ENCODE results near the gene RSPO4.

RSPO4 gene

DNA sequence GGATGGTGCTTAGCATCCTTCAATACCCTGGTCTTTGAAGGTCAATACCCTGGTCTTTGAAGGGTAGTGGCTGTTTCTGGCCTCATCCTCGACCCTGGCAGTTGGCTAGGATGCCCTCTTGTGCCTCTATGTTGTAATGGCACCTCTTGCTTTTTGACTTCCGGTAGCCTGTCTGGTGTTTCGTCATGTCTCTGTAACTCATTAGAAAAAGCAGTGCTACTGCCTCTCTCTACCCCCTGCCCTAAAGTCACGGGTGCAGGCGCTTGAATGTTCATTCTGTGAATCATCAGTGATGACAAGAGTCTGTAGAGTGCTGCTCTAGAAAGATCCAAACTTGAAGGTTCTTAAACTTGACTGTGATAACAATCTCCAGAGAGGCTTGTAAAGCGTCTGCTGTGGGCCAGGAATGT lies 28.3 kb downstream of the RSPO4 start:
- in situ Hi-C loops (cut with HindIII; ENCODE audit: low pct_ligation_motif_present, low sequenced_read_pairs): no loop called here
- H3K4me3 ChIP-seq (ENCODE audit: low read depth, low read length): no peak overlapping the region
- H3K27ac ChIP-seq: no peak overlapping the region
- H3K36me3 ChIP-seq (replicated peaks): no peaks in the 10 kb centered on the region
- DNase-seq: peak; percentile 27
- H3K27me3 ChIP-seq (replicated peaks): no peaks in the 10 kb centered on the region
- TF ChIP-seq, protein P1, sequence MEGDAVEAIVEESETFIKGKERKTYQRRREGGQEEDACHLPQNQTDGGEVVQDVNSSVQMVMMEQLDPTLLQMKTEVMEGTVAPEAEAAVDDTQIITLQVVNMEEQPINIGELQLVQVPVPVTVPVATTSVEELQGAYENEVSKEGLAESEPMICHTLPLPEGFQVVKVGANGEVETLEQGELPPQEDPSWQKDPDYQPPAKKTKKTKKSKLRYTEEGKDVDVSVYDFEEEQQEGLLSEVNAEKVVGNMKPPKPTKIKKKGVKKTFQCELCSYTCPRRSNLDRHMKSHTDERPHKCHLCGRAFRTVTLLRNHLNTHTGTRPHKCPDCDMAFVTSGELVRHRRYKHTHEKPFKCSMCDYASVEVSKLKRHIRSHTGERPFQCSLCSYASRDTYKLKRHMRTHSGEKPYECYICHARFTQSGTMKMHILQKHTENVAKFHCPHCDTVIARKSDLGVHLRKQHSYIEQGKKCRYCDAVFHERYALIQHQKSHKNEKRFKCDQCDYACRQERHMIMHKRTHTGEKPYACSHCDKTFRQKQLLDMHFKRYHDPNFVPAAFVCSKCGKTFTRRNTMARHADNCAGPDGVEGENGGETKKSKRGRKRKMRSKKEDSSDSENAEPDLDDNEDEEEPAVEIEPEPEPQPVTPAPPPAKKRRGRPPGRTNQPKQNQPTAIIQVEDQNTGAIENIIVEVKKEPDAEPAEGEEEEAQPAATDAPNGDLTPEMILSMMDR (IDR thresholded peaks at IDR 0.05; ENCODE audit: low read depth, low read length, missing control alignments): peak; percentile 35

DNA sequence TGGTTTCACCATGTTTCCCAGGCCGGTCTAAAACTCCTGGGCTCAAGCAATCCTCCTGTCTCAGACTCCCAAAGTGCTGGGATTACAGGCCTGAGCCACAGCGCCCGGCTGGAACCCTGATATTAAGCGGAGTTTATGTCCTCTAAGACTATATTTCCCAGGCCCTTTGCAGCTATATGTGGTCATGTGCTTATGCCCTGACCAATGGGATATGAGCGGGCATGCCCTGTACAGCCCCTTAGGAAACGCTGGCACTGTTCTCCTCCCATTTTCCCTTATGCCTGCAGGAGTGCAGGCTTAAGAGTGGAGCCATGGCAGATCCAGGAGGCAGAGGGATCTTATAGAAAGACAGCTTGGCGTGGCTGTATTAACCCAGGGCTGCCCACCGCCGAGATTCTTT lies 29.9 kb downstream of the RSPO4 start:
- H3K27me3 ChIP-seq (replicated peaks): no peaks in the 10 kb centered on the region
- in situ Hi-C loops (cut with HindIII; ENCODE audit: low pct_ligation_motif_present, low sequenced_read_pairs): no loop called here
- H3K4me3 ChIP-seq (ENCODE audit: low read depth, low read length): no peak overlapping the region
- no peak overlapping the region for H3K27ac ChIP-seq
- no peak for DNase-seq
- TF ChIP-seq, protein P1 (IDR thresholded peaks at IDR 0.05; ENCODE audit: low read depth, low read length, missing control alignments): no peak
- no peaks in the 10 kb centered on the region for H3K36me3 ChIP-seq (replicated peaks)

DNA sequence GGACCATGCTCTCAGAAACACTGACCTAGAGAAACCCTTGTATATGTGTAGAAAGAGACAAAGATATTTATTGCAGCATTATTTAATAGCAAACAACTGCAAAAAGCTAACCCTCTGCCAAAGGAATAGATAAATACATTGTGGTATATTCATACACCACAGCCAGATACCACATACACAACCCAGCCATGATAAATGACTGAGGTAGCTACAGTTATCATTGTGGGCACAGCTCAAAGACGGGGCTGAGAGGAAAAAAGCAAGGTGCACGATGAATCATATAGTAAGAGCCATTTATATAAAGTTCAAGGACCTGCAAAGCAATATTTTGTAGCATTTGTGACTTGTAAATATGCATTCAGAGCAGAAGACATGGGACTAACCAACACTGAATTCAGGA lies 30.8 kb downstream of the RSPO4 start:
- H3K4me3 ChIP-seq (ENCODE audit: low read depth, low read length): no peak overlapping the region
- no peaks in the 10 kb centered on the region for H3K36me3 ChIP-seq (replicated peaks)
- H3K27ac ChIP-seq: no peak overlapping the region
- in situ Hi-C loops (cut with HindIII; ENCODE audit: low pct_ligation_motif_present, low sequenced_read_pairs): no loop called here
- TF ChIP-seq, protein P1 (IDR thresholded peaks at IDR 0.05; ENCODE audit: low read depth, low read length, missing control alignments): no peak
- no peaks in the 10 kb centered on the region for H3K27me3 ChIP-seq (replicated peaks)
- DNase-seq: no peak

DNA sequence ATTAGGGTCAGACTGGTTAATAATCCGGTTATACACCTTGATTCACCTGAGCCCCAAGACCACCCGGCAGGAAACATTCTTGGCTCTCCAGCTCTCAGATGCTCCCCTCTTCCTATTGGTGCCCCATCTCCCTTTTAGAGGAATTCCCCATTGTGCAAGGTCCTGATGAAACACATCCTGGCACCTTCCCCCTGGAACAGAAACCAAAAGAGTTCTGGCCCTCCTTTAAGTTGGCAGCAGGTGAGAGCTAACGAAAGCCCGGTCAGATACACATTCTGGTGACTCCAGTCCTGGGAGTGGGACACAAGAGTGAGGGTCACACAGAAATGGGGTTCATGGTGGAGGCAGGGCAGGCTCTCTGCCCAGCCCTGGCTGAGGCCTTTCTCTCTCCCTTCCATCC lies 32.2 kb downstream of the RSPO4 start:
- in situ Hi-C loops (cut with HindIII; ENCODE audit: low pct_ligation_motif_present, low sequenced_read_pairs): no loop called here
- TF ChIP-seq, protein P1 (IDR thresholded peaks at IDR 0.05; ENCODE audit: low read depth, low read length, missing control alignments): no peak
- Histone ChIP-seq H3K27ac (no peak overlapping the region), H3K4me3 (ENCODE audit: low read depth, low read length) (no peak overlapping the region), H3K36me3 (replicated peaks) (no peaks in the 10 kb centered on the region), H3K27me3 (replicated peaks) (no peaks in the 10 kb centered on the region)
- no peak for DNase-seq

DNA sequence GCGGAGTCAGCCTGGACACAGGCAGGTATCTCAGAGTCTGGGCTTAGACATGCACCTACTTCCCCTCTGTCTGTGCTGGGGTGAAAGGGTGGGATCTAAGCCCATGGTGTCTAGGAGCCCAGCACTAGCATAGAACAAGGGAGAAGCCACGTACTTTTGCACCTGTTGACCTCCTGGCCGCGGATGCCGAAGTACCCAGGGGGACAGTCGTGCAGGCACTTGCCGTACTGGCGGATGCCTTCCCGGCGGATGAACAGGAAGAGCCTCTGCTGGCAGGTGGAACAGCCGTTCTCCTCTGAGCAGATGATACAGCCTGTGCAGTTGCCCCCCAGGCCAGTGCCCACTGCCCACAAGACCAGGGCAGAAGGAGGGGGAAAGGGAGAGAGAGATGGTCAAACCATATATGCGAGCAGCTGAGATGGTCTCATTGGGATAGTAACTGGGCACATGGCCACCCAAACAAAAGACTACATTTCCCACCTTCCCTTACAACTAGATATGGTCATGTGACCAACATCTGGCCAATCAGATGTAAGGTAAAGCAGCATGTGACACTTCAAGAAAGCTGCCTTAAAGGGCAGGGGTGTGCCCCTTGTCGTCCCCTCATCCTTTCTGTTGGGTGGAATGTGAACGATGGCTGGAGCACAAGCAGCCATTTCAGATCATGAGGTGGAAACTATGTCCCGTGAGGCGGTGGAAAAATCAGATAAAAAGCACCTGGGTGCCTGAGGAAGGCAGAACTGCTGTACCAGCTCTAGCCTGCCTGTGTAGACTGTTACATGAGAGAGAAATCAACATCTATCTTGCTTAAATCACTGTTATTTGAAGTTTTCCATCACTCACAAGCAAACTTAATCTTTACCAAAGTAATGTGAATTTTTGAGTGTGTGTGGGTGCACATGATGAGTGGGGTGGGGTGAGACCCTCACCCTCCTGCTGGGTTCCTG lies 34.0 kb downstream of the RSPO4 start:
- no peak overlapping the region for H3K4me3 ChIP-seq (ENCODE audit: low read depth, low read length)
- peak; percentile 19 for DNase-seq
- in situ Hi-C loops (cut with HindIII; ENCODE audit: low pct_ligation_motif_present, low sequenced_read_pairs): no loop called here

More for the DNA sequence above, 34.0 kb downstream of the RSPO4 start:
- no peaks in the 10 kb centered on the region for H3K36me3 ChIP-seq (replicated peaks)
- no peaks in the 10 kb centered on the region for H3K27me3 ChIP-seq (replicated peaks)
- TF ChIP-seq, protein P1 (IDR thresholded peaks at IDR 0.05; ENCODE audit: low read depth, low read length, missing control alignments): no peak
- no peak overlapping the region for H3K27ac ChIP-seq
